Mucosa of stomach (tissue), 1 donor: ENCODE data around the gene SCAP.
"Not testable (repeated sequence)": the region's sequence is repeated elsewhere in the genome, so short reads cannot be mapped to it uniquely, and the experiment has no call there.

Experiments
- H3K27me3 ChIP-seq: one replicate; pipeline ENCODE4 v1.7.0; 2013; ENCODE audit warnings: mild to moderate bottlenecking, low read length; ENCODE audit not compliant: control insufficient read depth, insufficient read depth
- H3K36me3 ChIP-seq: one replicate; pipeline ENCODE4 v1.7.0; 2013; ENCODE audit warnings: low read length; ENCODE audit not compliant: control insufficient read depth, insufficient read depth
- H3K4me1 ChIP-seq: one replicate; pipeline ENCODE4 v1.7.0; 2013; ENCODE audit warnings: mild to moderate bottlenecking, low read length; ENCODE audit not compliant: control insufficient read depth, insufficient read depth
- H3K4me3 ChIP-seq: one replicate; pipeline ENCODE4 v1.7.0; 2013; ENCODE audit warnings: low read length
- H3K9ac ChIP-seq: one replicate; pipeline ENCODE4 v1.7.0; 2013; ENCODE audit warnings: mild to moderate bottlenecking, low read length, moderate library complexity
- H3K9me3 ChIP-seq: one replicate; pipeline ENCODE4 v1.7.0; 2013; ENCODE audit warnings: mild to moderate bottlenecking, low read length, moderate library complexity; ENCODE audit not compliant: control insufficient read depth
- donor health status: Pancreatic carcinoma.

SCAP gene

DNA sequence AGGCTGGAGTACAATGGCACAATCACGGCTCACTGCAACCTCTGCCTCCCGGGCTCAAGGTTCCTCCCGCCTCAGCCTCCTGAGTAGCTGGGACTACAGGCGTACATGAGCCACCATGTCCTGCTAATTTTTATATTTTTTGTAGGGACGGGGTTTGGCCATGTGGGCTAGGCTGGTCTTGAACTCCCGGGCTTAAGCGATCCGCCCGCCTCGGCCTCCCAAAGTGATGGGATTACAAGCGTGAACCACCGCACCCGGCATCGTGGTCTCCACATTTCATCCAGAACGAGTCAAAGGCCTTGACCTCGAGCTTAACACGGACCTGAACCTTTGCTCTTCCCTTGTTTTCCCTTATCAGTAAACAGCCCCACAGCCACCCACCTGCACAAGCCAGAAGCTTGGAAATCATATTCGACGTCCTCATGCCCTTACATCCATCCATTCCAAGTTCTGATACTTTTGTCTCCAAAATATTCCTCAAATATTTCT, 96.3 kb downstream of the SCAP start:
- Histone ChIP-seq H3K9ac (peak overlapping the region; percentile 95), H3K4me3 (no peak overlapping the region), H3K4me1 (peaks cover 16% of the 10 kb centered on the region), H3K36me3 (no peaks in the 10 kb centered on the region), H3K9me3 (no peaks in the 10 kb centered on the region), H3K27me3 (no peaks in the 10 kb centered on the region)

DNA sequence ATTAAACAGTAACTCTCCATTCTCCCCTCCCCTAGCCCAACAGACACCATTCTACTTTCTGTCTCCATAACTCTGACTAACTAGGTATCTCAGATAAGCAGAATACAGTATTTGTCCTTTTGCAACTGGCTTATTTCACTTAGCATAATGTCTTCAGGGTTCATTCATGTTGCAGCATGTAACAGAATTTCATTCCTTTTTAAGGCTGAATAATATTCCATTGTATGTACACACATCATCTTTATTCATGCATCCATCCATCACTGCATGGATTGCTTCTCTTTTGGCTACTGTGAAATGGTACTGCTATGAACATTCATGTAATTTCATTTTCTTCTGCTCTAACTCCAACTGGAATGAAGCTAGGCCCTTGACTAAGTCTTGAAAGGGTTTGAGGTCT, 96.9 kb downstream of the SCAP start:
- no peak overlapping the region for H3K4me3 ChIP-seq

DNA sequence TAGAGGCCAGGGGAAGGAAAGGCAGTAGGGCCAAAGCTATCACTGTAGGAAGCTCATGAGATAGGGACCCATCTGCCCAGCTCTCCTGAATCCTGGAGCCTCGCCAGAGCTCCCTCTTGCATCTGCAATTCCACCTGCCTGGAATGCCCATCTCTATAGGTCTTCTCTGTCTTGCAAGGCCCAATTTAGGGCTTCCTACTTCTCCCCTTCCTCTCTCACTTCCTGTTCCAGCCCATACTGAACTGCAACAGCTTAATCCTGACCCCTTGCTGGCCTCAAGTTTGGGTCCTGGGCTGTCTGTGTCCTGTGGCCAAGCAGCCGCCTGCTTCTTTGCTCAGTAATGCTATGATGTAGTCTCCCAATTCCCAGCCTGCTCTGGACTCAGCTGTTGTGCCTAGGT, 98.6 kb downstream of the SCAP start:
- H3K9me3 ChIP-seq = no peaks in the 10 kb centered on the region
- H3K36me3 ChIP-seq = no peaks in the 10 kb centered on the region
- peaks cover 16% of the 10 kb centered on the region for H3K4me1 ChIP-seq
- H3K9ac ChIP-seq = no peak overlapping the region
- no peak overlapping the region for H3K4me3 ChIP-seq
- no peaks in the 10 kb centered on the region for H3K27me3 ChIP-seq

More for the DNA sequence above, 96.9 kb downstream of the SCAP start:
- Histone ChIP-seq H3K9me3 (no peaks in the 10 kb centered on the region), H3K27me3 (no peaks in the 10 kb centered on the region), H3K9ac (no peak overlapping the region), H3K36me3 (no peaks in the 10 kb centered on the region), H3K4me1 (peaks cover 16% of the 10 kb centered on the region)

DNA sequence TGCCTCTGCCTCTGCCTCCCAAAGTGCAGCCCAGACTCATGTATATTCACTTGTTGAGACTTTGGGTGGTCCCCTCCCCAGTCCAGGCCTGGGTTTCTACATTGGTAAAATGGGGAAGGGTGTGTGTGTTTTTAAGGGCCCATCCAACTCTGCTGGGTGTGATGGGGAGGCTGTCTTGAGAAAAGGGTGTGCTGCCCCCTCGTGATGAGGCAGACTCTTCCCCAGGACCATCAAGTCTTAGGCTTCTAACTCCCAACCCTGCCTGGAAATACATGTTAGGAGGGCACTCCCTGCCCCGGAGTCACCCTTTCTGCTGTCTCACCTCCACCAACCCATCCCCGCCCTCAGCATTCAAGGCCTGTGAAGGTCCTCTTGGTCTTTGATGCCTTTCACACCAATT, 99.3 kb downstream of the SCAP start:
- H3K27me3 ChIP-seq = no peaks in the 10 kb centered on the region
- H3K9me3 ChIP-seq = no peaks in the 10 kb centered on the region
- H3K4me3 ChIP-seq = no peak overlapping the region
- no peak overlapping the region for H3K9ac ChIP-seq
- H3K4me1 ChIP-seq = peaks cover 10% of the 10 kb centered on the region
- no peaks in the 10 kb centered on the region for H3K36me3 ChIP-seq

DNA sequence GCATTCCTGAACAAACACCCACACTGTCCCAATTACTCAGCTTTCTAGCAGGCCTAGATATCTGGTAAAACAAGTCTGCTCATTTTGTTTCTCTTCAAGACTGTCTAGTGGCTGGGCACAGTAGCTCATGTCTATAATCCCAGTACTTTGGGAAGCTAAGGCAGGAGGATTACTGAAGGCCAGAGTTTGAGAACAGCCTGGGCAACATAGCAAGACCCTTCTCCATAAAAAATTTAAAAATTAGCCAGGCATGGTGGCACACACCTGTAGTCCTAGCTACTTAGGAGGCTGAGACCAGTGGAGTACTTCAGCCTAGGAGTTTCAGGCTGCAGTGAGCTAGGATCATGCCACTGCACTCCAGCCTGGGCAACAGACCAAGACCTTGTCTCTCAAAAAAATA, 101.2 kb downstream of the SCAP start:
- H3K9ac ChIP-seq = no peak overlapping the region
- no peak overlapping the region for H3K4me3 ChIP-seq
- H3K27me3 ChIP-seq = no peaks in the 10 kb centered on the region
- peaks cover 7% of the 10 kb centered on the region for H3K4me1 ChIP-seq
- no peaks in the 10 kb centered on the region for H3K36me3 ChIP-seq
- no peaks in the 10 kb centered on the region for H3K9me3 ChIP-seq

DNA sequence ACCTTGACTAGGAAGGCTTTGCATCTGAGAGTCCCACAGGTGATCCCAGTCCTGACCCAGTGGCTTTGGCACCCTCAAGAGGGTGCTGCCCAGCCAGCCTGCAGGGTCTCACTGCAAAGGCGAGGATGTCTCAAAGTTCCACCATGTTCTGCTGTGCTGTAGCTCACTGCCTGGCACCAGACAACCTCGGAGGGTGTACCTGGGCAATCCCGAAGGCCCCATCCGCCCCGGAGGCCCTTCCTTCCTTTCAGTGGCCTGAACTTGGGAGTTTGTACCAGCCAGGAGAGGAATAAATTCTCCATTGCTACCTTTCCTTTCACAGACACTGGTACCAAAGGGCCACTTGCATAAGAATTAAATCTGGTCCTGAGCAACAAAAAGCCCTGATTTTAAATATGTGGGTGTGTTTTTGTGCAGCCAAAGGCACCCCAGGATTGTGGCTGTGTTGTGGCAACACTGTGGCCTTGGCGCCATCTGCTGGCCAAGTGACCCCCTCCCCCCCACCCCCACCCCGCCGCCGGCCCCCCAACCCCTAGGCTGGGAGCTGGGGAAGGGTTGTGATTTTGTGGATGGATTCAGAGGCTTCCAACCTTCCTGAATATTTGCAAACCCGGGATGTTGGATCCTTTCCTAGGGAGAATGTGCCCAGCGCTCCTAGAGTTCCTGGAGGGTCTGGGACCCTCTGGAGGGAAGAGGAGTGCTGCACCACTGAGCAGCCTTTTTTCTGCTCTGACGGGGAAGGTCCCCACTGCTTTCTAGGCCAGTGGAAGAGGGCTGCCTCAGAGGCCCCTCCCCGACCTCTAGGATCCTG, 104.6 kb downstream of the SCAP start:
- no peak overlapping the region for H3K4me3 ChIP-seq
- no peaks in the 10 kb centered on the region for H3K9me3 ChIP-seq
- H3K36me3 ChIP-seq = no peaks in the 10 kb centered on the region
- H3K9ac ChIP-seq = no peak overlapping the region
- no peaks in the 10 kb centered on the region for H3K4me1 ChIP-seq
- H3K27me3 ChIP-seq = no peaks in the 10 kb centered on the region

DNA sequence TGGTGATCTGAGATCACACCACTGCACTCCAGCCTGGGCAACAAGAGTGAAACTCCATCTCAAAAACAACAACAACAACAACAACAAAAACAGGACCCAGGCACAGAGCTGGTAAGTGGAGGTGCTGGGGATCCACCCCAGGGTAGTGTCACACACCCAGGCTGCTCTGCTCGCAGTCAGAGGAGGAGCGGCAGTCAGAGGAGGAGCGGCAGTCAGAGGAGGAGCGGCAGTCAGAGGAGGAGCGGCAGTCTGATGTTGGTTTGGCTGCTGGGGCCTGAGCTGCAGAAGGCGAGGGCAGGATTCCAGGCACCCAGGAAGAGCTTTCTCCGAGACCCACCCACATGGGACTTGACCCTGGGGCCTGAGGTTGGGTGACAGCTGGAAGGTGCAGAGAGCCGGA, 105.7 kb downstream of the SCAP start:
- H3K9ac ChIP-seq, H3K4me1 ChIP-seq, H3K27me3 ChIP-seq, H3K36me3 ChIP-seq, H3K4me3 ChIP-seq, H3K9me3 ChIP-seq: not testable (repeated sequence)

DNA sequence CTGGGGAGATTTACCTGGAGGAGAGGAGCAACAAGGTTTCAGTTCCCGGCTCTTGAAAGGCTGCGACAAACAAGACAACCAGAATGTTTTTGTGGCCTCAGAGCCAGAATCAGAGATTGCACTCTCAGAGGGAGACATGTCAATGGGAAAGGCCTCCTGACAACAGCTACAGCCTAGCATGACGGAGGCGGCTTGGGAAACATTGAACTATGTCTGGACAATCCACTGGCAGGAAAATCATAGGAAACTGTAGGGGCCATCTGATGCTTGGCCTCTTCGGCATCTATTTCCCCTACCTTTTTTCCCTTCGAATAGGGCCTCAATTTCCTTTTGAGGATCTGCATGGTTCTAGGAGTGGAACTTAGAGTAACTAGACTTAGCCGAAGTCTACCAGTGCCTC, 108.1 kb downstream of the SCAP start:
- no peak overlapping the region for H3K4me3 ChIP-seq
- H3K4me1 ChIP-seq = peaks cover 5% of the 10 kb centered on the region
- no peaks in the 10 kb centered on the region for H3K36me3 ChIP-seq
- no peaks in the 10 kb centered on the region for H3K27me3 ChIP-seq
- no peaks in the 10 kb centered on the region for H3K9me3 ChIP-seq
- H3K9ac ChIP-seq = no peak overlapping the region

DNA sequence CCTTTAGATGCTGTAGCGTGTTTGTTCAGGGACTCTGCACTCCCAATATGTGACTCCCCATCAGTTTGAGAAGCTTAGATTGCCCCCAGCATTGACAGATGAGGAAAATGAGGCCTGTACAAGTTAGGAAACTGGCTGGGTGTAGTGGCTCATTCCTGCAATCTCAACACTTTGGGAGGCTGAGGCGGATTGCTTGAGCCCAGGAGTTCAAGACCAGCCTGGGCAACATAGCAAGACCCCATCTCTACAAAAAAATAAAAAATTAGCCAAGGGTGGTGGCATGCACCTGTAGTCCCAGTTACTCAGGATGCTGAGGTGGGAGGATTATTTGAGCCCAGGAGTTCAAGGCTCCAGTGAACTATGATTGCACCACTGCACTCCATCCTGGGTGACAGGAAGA, 108.9 kb downstream of the SCAP start:
- Histone ChIP-seq H3K9ac (no peak overlapping the region), H3K27me3 (no peaks in the 10 kb centered on the region)

DNA sequence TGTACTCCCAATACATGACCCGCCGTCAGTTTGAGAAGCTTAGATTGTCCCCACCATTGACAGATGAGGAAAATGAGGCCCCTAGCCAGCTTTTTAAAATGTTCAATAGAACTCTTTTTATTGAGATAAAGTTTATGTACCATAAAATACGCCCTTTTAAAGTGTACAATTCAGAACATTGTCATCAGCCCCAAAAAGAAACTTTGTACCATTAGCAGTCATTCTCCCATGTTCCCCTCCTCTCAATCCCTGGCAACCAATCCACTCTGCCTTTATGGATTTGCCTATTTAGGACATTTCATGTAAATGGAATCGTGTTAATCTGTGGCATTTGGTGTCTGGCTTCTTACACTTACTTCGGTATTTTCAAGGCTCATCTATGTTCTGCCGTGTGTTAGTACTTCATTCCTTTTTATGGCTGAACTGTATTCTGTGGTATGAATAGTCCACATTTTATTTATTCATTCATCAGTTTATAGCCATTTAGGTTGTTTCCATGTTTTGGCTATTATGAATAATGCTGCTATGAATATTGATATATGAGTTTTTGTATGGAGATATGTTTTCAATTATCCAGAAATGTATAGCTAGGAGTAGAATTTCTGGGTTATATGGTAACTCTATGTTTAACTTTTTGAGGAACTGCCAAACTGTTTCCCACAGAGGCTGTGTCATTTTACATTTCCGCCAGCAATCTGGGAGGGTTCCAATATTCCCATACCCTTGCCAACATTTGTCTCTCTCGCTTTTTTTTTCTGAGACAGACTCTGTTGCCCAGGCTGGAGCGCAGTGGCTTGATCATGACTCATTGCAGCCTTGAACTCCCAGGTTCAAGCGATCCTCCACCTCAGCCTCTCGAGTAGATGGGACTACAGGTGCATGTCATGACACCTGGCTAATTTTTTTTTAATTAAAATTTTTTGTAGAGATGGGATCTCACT, 110.3 kb downstream of the SCAP start:
- H3K9ac ChIP-seq = no peak overlapping the region
- no peaks in the 10 kb centered on the region for H3K36me3 ChIP-seq
- peaks cover 5% of the 10 kb centered on the region for H3K4me1 ChIP-seq
- no peaks in the 10 kb centered on the region for H3K9me3 ChIP-seq
- H3K4me3 ChIP-seq = no peak overlapping the region
- H3K27me3 ChIP-seq = no peaks in the 10 kb centered on the region

More for the DNA sequence above, 108.9 kb downstream of the SCAP start:
- H3K9me3 ChIP-seq = no peaks in the 10 kb centered on the region
- no peak overlapping the region for H3K4me3 ChIP-seq
- peaks cover 5% of the 10 kb centered on the region for H3K4me1 ChIP-seq
- no peaks in the 10 kb centered on the region for H3K36me3 ChIP-seq
